ENCODE measurements around the gene TMEM131L. TPM values are rescaled to one million over a fixed set of nuclear protein-coding genes. Genes with fewer than 3 reads are reported as not detected.

The TMEM131L gene
- total and polyA plus RNA-seq, 2 donors (not counting 3 experiments of a cell fraction or from before 2014, with no cell fraction given) = 7.7 to 21.2 TPM

- ChIA-PET CTCF (no interaction called here), POLR2A (no interaction called here)
- Histone ChIP-seq H4K20me1 (replicated peaks; ENCODE audit: control insufficient read depth, extremely low read depth, insufficient read depth, low read length) (no peaks in the 10 kb centered on the region), H3K27me3 (ENCODE audit: control insufficient read depth in 2 of 2, insufficient read depth in 2 of 2, low read length in 2 of 2) (no peaks in the 10 kb centered on the region), H3K9me1 (replicated peaks; ENCODE audit: control insufficient read depth, extremely low read depth, insufficient read depth, low read length) (no peaks in the 10 kb centered on the region), H3K9ac (replicated peaks; ENCODE audit: extremely low read depth, insufficient read depth, low read length) (no peak overlapping the region), H3K79me2 (ENCODE audit: control insufficient read depth, insufficient read depth, low read length) (peaks cover 7% of the 10 kb centered on the region), H3K4me1 (ENCODE audit: control insufficient read depth, extremely low read depth, insufficient read depth, low read length) (no peaks in the 10 kb centered on the region), H3K27ac (ENCODE audit: insufficient read depth, low read depth, low read length) (no peak overlapping the region), H3K36me3 (ENCODE audit: control insufficient read depth in 2 of 2, extremely low read depth in 1 of 2, insufficient read depth in 2 of 2, low read length in 2 of 2) (no peaks in the 10 kb centered on the region), H3K9me3 (replicated peaks; ENCODE audit: control insufficient read depth, insufficient read depth, low read length) (no peaks in the 10 kb centered on the region), H3K4me2 (ENCODE audit: insufficient read depth, low read length) (no peak overlapping the region), H3K4me3 (replicated peaks in 1 of 3; ENCODE audit: insufficient read depth in 1 of 3, low read depth in 1 of 3, low read length in 3 of 3) (no peak overlapping the region), H2AFZ (ENCODE audit: low read depth, low read length) (no peak overlapping the region)
- DNase-seq (ENCODE audit: low read depth, low spot score) (no peak), FAIRE-seq (no peak)
- intact Hi-C loops (cut with micrococcal nuclease) = no loop called here
- BruUV-seq (replicated peaks) = no TSS peak
- dilution Hi-C loops (cut with MboI; ENCODE audit: extremely low pct_ligation_motif_present, low sequenced_read_pairs) = no loop called here
- TF ChIP-seq CTCF (IDR thresholded peaks at IDR 0.05; ENCODE audit: extremely low read depth in 1 of 2, insufficient read depth in 1 of 2, low read depth in 1 of 2, low read length in 2 of 2) = no peak
- no peak for TF ChIP-seq POLR2AphosphoS5 (IDR thresholded peaks at IDR 0.05; ENCODE audit: insufficient read depth, low read depth, low read length)
- no peak for TF ChIP-seq GATA2 (IDR thresholded peaks at IDR 0.05; ENCODE audit: insufficient read depth, insufficient read length, low read depth, low read length)
- TF ChIP-seq MAX (IDR thresholded peaks at IDR 0.05; ENCODE audit: insufficient read depth, insufficient read length) = no peak
- no peak for TF ChIP-seq JUN (IDR thresholded peaks at IDR 0.05; ENCODE audit: borderline replicate concordance, insufficient read depth, insufficient read length, low read depth)
- no peak for TF ChIP-seq POLR2A (IDR thresholded peaks at IDR 0.05; ENCODE audit: low read depth, low read length)
- no peak for TF ChIP-seq MYC (IDR thresholded peaks at IDR 0.05; ENCODE audit: low read depth, low read length)
Measured at GRCh38 chr4:153519687-153520086, 53.5 kb downstream of the TMEM131L start.

Data from endothelial cell of umbilical vein (primary cell).